ENCODE results near the gene INTS11.
A peak's percentile ranks its signal among the peaks of the same experiment; 100 is the strongest.

The INTS11 gene

DNA sequence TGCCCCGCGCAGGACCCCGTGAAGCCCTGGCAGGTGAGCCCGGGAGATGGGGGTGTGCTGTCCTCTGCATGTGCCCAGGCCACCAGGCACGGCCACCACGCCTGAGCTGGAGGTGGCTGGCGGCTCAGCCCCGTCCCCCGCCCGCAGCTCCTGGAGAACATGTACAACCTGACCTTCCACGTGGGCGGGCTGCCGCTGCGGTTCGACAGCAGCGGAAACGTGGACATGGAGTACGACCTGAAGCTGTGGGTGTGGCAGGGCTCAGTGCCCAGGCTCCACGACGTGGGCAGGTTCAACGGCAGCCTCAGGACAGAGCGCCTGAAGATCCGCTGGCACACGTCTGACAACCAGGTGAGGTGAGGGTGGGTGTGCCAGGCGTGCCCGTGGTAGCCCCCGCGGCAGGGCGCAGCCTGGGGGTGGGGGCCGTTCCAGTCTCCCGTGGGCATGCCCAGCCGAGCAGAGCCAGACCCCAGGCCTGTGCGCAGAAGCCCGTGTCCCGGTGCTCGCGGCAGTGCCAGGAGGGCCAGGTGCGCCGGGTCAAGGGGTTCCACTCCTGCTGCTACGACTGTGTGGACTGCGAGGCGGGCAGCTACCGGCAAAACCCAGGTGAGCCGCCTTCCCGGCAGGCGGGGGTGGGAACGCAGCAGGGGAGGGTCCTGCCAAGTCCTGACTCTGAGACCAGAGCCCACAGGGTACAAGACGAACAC, 8.5 kb upstream of the INTS11 start:
- TF ChIP-seq EGR2 (tag by site-specific recombination; IDR thresholded peaks at IDR 0.05; ENCODE audit: low read depth) (peak; percentile 65; the same call in 1 of the 2 replicates), ZNF777 (tag by site-specific recombination; IDR thresholded peaks at IDR 0.05; ENCODE audit: borderline replicate concordance) (no peak), ZNF155 (tag by site-specific recombination; IDR thresholded peaks at IDR 0.05) (no peak), HIC1 (tag by site-specific recombination; IDR thresholded peaks at IDR 0.05) (peak; percentile 32; the same call in 1 of the 2 replicates), ZNF670 (tag by site-specific recombination; IDR thresholded peaks at IDR 0.05; ENCODE audit: low read depth) (no peak), ZFHX2 (tag by site-specific recombination; conservative IDR thresholded peaks at IDR 0.05) (peak; percentile 65), ZNF433 (tag by site-specific recombination; IDR thresholded peaks at IDR 0.05; ENCODE audit: low read depth) (no peak), KLF8 (tag by site-specific recombination; IDR thresholded peaks at IDR 0.05) (peak; percentile 30; the same call in 1 of the 2 replicates)
- TF ChIP-seq, protein P1, sequence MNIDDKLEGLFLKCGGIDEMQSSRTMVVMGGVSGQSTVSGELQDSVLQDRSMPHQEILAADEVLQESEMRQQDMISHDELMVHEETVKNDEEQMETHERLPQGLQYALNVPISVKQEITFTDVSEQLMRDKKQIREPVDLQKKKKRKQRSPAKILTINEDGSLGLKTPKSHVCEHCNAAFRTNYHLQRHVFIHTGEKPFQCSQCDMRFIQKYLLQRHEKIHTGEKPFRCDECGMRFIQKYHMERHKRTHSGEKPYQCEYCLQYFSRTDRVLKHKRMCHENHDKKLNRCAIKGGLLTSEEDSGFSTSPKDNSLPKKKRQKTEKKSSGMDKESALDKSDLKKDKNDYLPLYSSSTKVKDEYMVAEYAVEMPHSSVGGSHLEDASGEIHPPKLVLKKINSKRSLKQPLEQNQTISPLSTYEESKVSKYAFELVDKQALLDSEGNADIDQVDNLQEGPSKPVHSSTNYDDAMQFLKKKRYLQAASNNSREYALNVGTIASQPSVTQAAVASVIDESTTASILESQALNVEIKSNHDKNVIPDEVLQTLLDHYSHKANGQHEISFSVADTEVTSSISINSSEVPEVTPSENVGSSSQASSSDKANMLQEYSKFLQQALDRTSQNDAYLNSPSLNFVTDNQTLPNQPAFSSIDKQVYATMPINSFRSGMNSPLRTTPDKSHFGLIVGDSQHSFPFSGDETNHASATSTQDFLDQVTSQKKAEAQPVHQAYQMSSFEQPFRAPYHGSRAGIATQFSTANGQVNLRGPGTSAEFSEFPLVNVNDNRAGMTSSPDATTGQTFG (tag by site-specific recombination; IDR thresholded peaks at IDR 0.05; ENCODE audit: borderline replicate concordance): no peak
- peaks cover 0 to 44% of the 10 kb centered on the region in 2 experiments; a peak in 1 of 3 replicates for H3K36me3 ChIP-seq (ENCODE audit: control insufficient read depth in 2 of 2, insufficient read depth in 1 of 2, low read length in 2 of 2)
- no peaks in the 10 kb centered on the region for H3K4me1 ChIP-seq (ENCODE audit: control insufficient read depth, insufficient read depth, low read length)
- no peak overlapping the region for H3K4me3 ChIP-seq (ENCODE audit: low read depth, low read length)
- ChIA-PET CTCF (interaction anchor here (1.0 kb wide), 1 partner anchor 38 kb away, joined by 4 read pairs; no protein-coding TSS in a partner anchor), POLR2A (interaction anchor here (1.5 kb wide), 1 partner anchor 15 kb away, joined by 4 read pairs; no protein-coding TSS in a partner anchor)
- no peak overlapping the region for H3K27ac ChIP-seq (ENCODE audit: extremely low read depth, low read depth, low read length)
- H3K9me3 ChIP-seq (ENCODE audit: control insufficient read depth, insufficient read depth, low read depth, low read length): no peaks in the 10 kb centered on the region

DNA sequence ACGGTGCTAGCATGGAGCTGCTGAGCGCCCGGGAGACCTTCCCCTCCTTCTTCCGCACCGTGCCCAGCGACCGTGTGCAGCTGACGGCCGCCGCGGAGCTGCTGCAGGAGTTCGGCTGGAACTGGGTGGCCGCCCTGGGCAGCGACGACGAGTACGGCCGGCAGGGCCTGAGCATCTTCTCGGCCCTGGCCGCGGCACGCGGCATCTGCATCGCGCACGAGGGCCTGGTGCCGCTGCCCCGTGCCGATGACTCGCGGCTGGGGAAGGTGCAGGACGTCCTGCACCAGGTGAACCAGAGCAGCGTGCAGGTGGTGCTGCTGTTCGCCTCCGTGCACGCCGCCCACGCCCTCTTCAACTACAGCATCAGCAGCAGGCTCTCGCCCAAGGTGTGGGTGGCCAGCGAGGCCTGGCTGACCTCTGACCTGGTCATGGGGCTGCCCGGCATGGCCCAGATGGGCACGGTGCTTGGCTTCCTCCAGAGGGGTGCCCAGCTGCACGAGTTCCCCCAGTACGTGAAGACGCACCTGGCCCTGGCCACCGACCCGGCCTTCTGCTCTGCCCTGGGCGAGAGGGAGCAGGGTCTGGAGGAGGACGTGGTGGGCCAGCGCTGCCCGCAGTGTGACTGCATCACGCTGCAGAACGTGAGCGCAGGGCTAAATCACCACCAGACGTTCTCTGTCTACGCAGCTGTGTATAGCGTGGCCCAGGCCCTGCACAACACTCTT, 7.7 kb upstream of the INTS11 start:
- Histone ChIP-seq H3K4me3 (ENCODE audit: low read depth, low read length) (no peak overlapping the region), H3K27ac (ENCODE audit: extremely low read depth, low read depth, low read length) (no peak overlapping the region), H3K36me3 (ENCODE audit: control insufficient read depth in 2 of 2, insufficient read depth in 1 of 2, low read length in 2 of 2) (peaks cover 0 to 46% of the 10 kb centered on the region in 2 experiments; a peak in 1 of 3 replicates), H3K9me3 (ENCODE audit: control insufficient read depth, insufficient read depth, low read depth, low read length) (no peaks in the 10 kb centered on the region), H3K4me1 (ENCODE audit: control insufficient read depth, insufficient read depth, low read length) (no peaks in the 10 kb centered on the region)
- TF ChIP-seq ZBTB48 (tag by site-specific recombination; IDR thresholded peaks at IDR 0.05) (no peak), BCL11B (tag by site-specific recombination; IDR thresholded peaks at IDR 0.05; ENCODE audit: low read depth) (peak; percentile 96), BCL11A (tag by site-specific recombination; IDR thresholded peaks at IDR 0.05; ENCODE audit: low read depth) (peak; percentile 96), ZFHX2 (tag by site-specific recombination; conservative IDR thresholded peaks at IDR 0.05) (0 out of 2 replicates have a peak, but pooled peaks have one; percentile 10)
- ChIA-PET CTCF (interaction anchor here (1.0 kb wide), 1 partner anchor 39 kb away, joined by 4 read pairs; no protein-coding TSS in a partner anchor), POLR2A (interaction anchor here (0.6 kb wide), 1 partner anchor 56 kb away, joined by 4 read pairs; no protein-coding TSS in a partner anchor)

Data from HEK293 (cell line).